Measurements from ENCODE around the gene SP2. TPM values are rescaled to one million over a fixed set of nuclear protein-coding genes. Genes with fewer than 3 reads are reported as not detected.
A peak's percentile ranks its signal among the peaks of the same experiment; 100 is the strongest.

Gene SP2
- total RNA-seq, 1 experiment from 2014 or later = 25.6 TPM

DNA sequence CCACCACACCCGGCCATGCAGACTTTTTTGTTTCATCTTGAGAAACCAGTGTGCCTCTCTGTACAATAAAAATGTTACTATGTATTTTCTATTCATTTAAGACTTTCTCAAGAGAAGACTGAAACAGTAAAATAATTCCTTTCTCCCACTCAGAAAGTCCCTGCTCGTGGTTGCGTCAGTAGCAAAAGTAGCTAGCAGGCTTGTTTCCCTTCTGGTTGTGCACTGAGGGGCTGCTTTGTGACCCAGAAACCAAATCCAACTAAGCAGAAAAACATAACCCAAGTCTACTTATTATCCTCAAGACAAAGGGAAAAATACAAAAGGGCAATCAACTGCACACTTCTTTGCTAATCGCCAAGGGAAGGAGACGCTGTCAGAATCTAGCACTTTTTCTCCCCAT lies 41.9 kb downstream of the SP2 start:
- Histone ChIP-seq H3K27ac (ENCODE audit: low read length) (no peak overlapping the region), H3K4me3 (ENCODE audit: low read depth in 2 of 2, low read length in 2 of 2) (no peak overlapping the region), H3K27me3 (ENCODE audit: control insufficient read depth, insufficient read depth, low read length) (no peaks in the 10 kb centered on the region), H3K36me3 (ENCODE audit: control insufficient read depth, insufficient read depth, low read length) (no peaks in the 10 kb centered on the region; the same call in 1 of the 2 replicates), H3K4me1 (ENCODE audit: control insufficient read depth, insufficient read depth, low read length) (peaks cover 7% of the 10 kb centered on the region; the same call in 1 of the 2 replicates), H3K9me3 (ENCODE audit: control insufficient read depth, insufficient read depth, low read depth, low read length) (no peaks in the 10 kb centered on the region)
- ATAC-seq (no peak), DNase-seq (ENCODE audit: low read depth, low spot score) (no peak)
- in situ Hi-C loops (cut with HindIII; ENCODE audit: low pct_unique_long_range_greater_than_20kb, low sequenced_read_pairs) = no loop called here
- POLR2A ChIA-PET = no interaction called here
- CTCF ChIA-PET = no interaction called here
- intact Hi-C loops (cut with micrococcal nuclease; ENCODE audit: unreplicated experiment) = no loop called here
- TF ChIP-seq, protein P1, sequence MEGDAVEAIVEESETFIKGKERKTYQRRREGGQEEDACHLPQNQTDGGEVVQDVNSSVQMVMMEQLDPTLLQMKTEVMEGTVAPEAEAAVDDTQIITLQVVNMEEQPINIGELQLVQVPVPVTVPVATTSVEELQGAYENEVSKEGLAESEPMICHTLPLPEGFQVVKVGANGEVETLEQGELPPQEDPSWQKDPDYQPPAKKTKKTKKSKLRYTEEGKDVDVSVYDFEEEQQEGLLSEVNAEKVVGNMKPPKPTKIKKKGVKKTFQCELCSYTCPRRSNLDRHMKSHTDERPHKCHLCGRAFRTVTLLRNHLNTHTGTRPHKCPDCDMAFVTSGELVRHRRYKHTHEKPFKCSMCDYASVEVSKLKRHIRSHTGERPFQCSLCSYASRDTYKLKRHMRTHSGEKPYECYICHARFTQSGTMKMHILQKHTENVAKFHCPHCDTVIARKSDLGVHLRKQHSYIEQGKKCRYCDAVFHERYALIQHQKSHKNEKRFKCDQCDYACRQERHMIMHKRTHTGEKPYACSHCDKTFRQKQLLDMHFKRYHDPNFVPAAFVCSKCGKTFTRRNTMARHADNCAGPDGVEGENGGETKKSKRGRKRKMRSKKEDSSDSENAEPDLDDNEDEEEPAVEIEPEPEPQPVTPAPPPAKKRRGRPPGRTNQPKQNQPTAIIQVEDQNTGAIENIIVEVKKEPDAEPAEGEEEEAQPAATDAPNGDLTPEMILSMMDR (IDR thresholded peaks at IDR 0.05) = no peak
- TF ChIP-seq, protein P2, sequence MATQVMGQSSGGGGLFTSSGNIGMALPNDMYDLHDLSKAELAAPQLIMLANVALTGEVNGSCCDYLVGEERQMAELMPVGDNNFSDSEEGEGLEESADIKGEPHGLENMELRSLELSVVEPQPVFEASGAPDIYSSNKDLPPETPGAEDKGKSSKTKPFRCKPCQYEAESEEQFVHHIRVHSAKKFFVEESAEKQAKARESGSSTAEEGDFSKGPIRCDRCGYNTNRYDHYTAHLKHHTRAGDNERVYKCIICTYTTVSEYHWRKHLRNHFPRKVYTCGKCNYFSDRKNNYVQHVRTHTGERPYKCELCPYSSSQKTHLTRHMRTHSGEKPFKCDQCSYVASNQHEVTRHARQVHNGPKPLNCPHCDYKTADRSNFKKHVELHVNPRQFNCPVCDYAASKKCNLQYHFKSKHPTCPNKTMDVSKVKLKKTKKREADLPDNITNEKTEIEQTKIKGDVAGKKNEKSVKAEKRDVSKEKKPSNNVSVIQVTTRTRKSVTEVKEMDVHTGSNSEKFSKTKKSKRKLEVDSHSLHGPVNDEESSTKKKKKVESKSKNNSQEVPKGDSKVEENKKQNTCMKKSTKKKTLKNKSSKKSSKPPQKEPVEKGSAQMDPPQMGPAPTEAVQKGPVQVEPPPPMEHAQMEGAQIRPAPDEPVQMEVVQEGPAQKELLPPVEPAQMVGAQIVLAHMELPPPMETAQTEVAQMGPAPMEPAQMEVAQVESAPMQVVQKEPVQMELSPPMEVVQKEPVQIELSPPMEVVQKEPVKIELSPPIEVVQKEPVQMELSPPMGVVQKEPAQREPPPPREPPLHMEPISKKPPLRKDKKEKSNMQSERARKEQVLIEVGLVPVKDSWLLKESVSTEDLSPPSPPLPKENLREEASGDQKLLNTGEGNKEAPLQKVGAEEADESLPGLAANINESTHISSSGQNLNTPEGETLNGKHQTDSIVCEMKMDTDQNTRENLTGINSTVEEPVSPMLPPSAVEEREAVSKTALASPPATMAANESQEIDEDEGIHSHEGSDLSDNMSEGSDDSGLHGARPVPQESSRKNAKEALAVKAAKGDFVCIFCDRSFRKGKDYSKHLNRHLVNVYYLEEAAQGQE (IDR thresholded peaks at IDR 0.05; ENCODE audit: insufficient read depth in 1 of 2, low read depth in 2 of 2, low read length in 1 of 2) = no peak
- no peak for TF ChIP-seq POLR2AphosphoS5 (IDR thresholded peaks at IDR 0.05; ENCODE audit: low read depth, low read length)
- TF ChIP-seq SIN3A (IDR thresholded peaks at IDR 0.05; ENCODE audit: borderline replicate concordance, insufficient read depth, low read depth, low read length) = no peak
- TF ChIP-seq TCF7L2 (IDR thresholded peaks at IDR 0.05; ENCODE audit: low read depth, low read length) = no peak
- BruUV-seq (replicated peaks) = no TSS peak

DNA sequence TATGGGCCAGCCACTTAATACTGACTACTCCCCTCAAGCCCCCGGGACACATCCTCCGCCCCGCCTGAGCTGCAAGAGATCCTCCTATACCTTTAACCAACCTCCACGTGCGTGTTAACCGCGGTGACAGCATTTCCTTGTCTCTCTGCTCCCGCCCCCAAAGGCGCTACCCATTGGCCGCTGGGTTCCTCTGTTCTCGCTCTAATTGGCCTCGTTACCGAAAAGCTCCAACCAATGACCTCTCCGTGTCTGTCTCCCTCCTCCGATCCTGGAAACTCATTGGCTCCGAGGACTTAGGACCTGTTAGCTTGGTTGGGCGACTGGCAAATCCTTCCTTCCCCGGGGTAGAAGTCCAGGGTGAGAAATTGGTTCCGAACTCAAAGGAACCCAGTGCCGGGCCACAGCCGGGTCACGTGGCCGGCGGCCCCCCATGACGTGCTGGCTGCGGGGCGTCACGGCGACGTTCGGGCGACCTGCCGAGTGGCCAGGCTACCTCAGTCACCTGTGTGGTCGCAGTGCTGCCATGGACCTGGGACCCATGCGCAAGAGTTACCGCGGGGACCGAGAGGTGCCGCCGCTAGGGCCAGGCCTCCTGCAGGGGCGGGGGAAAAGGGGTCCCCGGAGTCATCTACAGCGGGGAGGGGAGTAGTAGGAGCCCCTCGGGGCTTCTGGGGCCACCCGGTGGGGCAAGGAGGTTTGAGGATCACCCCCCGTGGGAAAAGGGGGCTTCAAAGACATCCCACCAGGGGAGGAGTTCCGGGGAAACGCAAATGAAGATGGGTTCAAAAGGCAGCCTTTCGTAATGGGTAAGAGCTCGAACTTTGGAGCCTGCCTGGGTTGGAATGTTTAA lies 45.4 kb downstream of the SP2 start, which contains the start of gene PNPO:
Gene PNPO (plus strand): TSS at position 326 of the 850 bp plus-strand sequence. CDS start 105 bp downstream, at position 431.
- ATAC-seq (peak; percentile 99), DNase-seq (ENCODE audit: low read depth, low spot score) (peak; percentile 92)
- Histone ChIP-seq H3K4me1 (ENCODE audit: control insufficient read depth, insufficient read depth, low read length) (peaks cover 7% of the 10 kb centered on the region; the same call in 1 of the 2 replicates), H3K36me3 (ENCODE audit: control insufficient read depth, insufficient read depth, low read length) (no peaks in the 10 kb centered on the region; the same call in 1 of the 2 replicates), H3K9me3 (ENCODE audit: control insufficient read depth, insufficient read depth, low read depth, low read length) (no peaks in the 10 kb centered on the region), H3K4me3 (ENCODE audit: low read depth in 2 of 2, low read length in 2 of 2) (peak within 1 kb of the TSS; percentile 69 to 91), H3K27me3 (ENCODE audit: control insufficient read depth, insufficient read depth, low read length) (no peaks in the 10 kb centered on the region), H3K27ac (ENCODE audit: low read length) (peak within 1 kb of the TSS; percentile 48)
- TF ChIP-seq TCF7L2 (IDR thresholded peaks at IDR 0.05; ENCODE audit: low read depth, low read length) = no peak
- TF ChIP-seq SIN3A (IDR thresholded peaks at IDR 0.05; ENCODE audit: borderline replicate concordance, insufficient read depth, low read depth, low read length) = 0 out of 2 replicates have a peak, but pooled peaks have one; percentile 51
- TF ChIP-seq, protein P1 (IDR thresholded peaks at IDR 0.05) = no peak
- peak; percentile 65; the same call in 1 of the 2 replicates for TF ChIP-seq POLR2AphosphoS5 (IDR thresholded peaks at IDR 0.05; ENCODE audit: low read depth, low read length)
- intact Hi-C loops (cut with micrococcal nuclease; ENCODE audit: unreplicated experiment) (no loop called here), in situ Hi-C loops (cut with HindIII; ENCODE audit: low pct_unique_long_range_greater_than_20kb, low sequenced_read_pairs) (no loop called here)
- ChIA-PET POLR2A (interaction anchor here (0.6 to 0.9 kb wide), 2 partner anchors 9 to 107 kb away, joined by 3 to 4 read pairs; no protein-coding TSS in a partner anchor), CTCF (interaction anchor here (0.5 to 1.7 kb wide), 6 partner anchors 10 to 70 kb away, joined by 3 to 5 read pairs (median 3); partner anchors contain the start of gene CDK5RAP3)
- TSS peak; percentile 74 for BruUV-seq (replicated peaks)
